Bronchial epithelial cell (primary cell): ENCODE results near the gene F3. TPM values are rescaled to one million over a fixed set of nuclear protein-coding genes. Genes with fewer than 3 reads are reported as not detected.

ENCODE experiments used
- DNase-seq: peaks from one replicate; pipeline ENCODE4 v3.0.0-alpha.2; 2010; ENCODE audit warnings: low read depth
- FAIRE-seq: peaks from 2 replicates; lab custom pipeline; 2011; peaks lifted over from hg19 to GRCh38; lab: Jason Lieb, UNC
- H3K27me3 ChIP-seq: 2 replicates; pipeline ENCODE4 v1.5.1; 2011; ENCODE audit warnings: low read length; ENCODE audit not compliant: control insufficient read depth, insufficient read depth
- H3K36me3 ChIP-seq: 2 replicates; pipeline ENCODE4 v1.5.1; 2011; ENCODE audit warnings: low read length; ENCODE audit not compliant: control insufficient read depth, insufficient read depth
- H3K4me3 ChIP-seq: 2 replicates; pipeline ENCODE4 v1.5.1; 2011; ENCODE audit warnings: mild to moderate bottlenecking, low read depth, low read length, control low read depth
- total RNA-seq: library from RNA; depleted of rRNA; stranded (reverse); fragments of >200 nt; gene quantifications from 2 replicates; pipeline ENCODE4 v1.2.1, GENCODE V29; 2014
- TF ChIP-seq, protein P1 (sequence below): IDR thresholded peaks from 2 replicates; pipeline ENCODE4 v1.5.1; 2011; ENCODE audit warnings: mild to moderate bottlenecking, moderate library complexity, low read length, control low read depth, inconsistent platforms; ENCODE audit not compliant: insufficient read depth, severe bottlenecking

The F3 gene
- total RNA-seq, 1 donor from 2014 or later, result 618 TPM

GRCh38 chr1:94501935-94502334, 39.6 kb downstream of the F3 start:
- Histone ChIP-seq H3K27me3 (no peaks in the 10 kb centered on the region), H3K36me3 (peaks cover 2% of the 10 kb centered on the region), H3K4me3 (no peak overlapping the region)
- TF ChIP-seq, protein P1, sequence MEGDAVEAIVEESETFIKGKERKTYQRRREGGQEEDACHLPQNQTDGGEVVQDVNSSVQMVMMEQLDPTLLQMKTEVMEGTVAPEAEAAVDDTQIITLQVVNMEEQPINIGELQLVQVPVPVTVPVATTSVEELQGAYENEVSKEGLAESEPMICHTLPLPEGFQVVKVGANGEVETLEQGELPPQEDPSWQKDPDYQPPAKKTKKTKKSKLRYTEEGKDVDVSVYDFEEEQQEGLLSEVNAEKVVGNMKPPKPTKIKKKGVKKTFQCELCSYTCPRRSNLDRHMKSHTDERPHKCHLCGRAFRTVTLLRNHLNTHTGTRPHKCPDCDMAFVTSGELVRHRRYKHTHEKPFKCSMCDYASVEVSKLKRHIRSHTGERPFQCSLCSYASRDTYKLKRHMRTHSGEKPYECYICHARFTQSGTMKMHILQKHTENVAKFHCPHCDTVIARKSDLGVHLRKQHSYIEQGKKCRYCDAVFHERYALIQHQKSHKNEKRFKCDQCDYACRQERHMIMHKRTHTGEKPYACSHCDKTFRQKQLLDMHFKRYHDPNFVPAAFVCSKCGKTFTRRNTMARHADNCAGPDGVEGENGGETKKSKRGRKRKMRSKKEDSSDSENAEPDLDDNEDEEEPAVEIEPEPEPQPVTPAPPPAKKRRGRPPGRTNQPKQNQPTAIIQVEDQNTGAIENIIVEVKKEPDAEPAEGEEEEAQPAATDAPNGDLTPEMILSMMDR, result no peak
- no peak for DNase-seq
- no peak for FAIRE-seq

GRCh38 chr1:94501426-94501825, 40.1 kb downstream of the F3 start:
- peaks cover 2% of the 10 kb centered on the region for H3K36me3 ChIP-seq
- no peak for FAIRE-seq

GRCh38 chr1:94496076-94496755, 45.3 kb downstream of the F3 start:
- FAIRE-seq, result no peak
- Histone ChIP-seq H3K4me3 (no peak overlapping the region), H3K27me3 (no peaks in the 10 kb centered on the region), H3K36me3 (no peaks in the 10 kb centered on the region)
- DNase-seq, result no peak
- TF ChIP-seq, protein P1, result no peak

More at GRCh38 chr1:94501426-94501825, 40.1 kb downstream of the F3 start:
- TF ChIP-seq, protein P1, result no peak
- no peak overlapping the region for H3K4me3 ChIP-seq
- H3K27me3 ChIP-seq, result no peaks in the 10 kb centered on the region
- no peak for DNase-seq

DNA sequence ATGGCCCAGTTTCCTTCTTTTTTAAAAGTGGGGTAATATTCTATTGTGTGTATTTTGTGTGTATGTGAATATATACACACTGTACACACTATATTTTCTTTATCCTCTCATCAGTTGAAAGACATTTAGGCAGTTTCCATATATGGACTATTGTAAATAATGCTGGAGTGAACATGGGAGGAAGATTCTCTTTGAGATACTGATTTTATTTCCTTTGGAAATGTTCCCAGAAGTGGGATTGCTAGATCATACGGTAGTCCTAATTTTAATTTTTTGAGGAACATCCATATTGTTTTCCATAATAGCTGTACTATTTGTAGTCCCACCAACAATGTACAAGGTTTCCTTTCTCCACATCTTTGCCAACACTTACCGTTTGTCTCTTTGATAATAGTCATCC, 51.0 kb downstream of the F3 start:
- FAIRE-seq, result no peak
- TF ChIP-seq, protein P1, result no peak

GRCh38 chr1:94486990-94487389, 54.6 kb downstream of the F3 start:
- Histone ChIP-seq H3K4me3 (no peak overlapping the region), H3K36me3 (peaks cover 4% of the 10 kb centered on the region), H3K27me3 (no peaks in the 10 kb centered on the region)
- TF ChIP-seq, protein P1, result no peak
- DNase-seq, result no peak
- no peak for FAIRE-seq

More for the DNA sequence above, 51.0 kb downstream of the F3 start:
- no peak for DNase-seq
- Histone ChIP-seq H3K27me3 (no peaks in the 10 kb centered on the region), H3K4me3 (no peak overlapping the region), H3K36me3 (peaks cover 4% of the 10 kb centered on the region)
